GM12872 (cell line): ENCODE data around the gene HOXB6.

ENCODE experiments used
- TF ChIP-seq, protein P1 (sequence below): IDR thresholded peaks from 3 replicates; pipeline ENCODE4 v1.5.1; 2011; ENCODE audit warnings: low read depth, mild to moderate bottlenecking, low read length, moderate library complexity; ENCODE audit not compliant: insufficient read depth

HOXB6 gene

DNA sequence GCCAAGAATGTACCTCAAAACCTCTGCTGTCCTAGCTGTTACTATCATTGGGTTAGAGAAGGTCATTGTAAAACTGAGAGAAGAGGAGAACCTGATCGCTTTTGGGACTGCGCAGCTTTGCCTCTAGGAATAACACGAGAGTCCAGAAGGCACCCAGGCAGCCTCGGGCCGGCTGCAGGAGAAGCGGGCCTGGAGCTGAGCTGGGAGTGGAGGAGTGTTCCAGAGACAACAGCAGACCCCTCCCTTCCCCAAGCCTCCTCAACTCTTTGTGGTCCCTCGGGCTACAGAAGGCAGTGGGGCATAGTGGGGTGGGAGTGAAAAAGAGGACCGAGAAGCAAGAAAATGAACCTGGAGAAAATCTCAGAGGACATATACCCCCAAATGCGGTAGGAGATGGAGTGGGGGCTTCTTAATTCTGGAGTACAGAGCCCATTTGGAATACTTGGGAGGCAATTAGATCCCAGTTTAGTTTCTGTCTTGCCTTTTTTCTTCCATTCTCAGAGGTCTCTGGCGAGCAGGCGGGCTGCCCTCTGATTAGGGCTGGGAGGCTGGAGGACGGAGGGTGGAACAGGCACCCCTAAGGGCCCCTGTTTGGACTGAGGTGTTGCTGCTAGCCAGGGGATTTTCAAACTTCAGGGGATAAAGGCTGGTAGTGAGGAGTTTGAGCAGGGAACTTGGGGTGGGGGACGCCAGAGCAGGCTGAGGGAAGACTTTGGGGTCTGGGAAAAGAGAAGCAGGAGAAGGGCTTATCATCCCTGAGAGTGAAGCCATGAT, 46.5 kb downstream of the HOXB6 start:
- TF ChIP-seq, protein P1, sequence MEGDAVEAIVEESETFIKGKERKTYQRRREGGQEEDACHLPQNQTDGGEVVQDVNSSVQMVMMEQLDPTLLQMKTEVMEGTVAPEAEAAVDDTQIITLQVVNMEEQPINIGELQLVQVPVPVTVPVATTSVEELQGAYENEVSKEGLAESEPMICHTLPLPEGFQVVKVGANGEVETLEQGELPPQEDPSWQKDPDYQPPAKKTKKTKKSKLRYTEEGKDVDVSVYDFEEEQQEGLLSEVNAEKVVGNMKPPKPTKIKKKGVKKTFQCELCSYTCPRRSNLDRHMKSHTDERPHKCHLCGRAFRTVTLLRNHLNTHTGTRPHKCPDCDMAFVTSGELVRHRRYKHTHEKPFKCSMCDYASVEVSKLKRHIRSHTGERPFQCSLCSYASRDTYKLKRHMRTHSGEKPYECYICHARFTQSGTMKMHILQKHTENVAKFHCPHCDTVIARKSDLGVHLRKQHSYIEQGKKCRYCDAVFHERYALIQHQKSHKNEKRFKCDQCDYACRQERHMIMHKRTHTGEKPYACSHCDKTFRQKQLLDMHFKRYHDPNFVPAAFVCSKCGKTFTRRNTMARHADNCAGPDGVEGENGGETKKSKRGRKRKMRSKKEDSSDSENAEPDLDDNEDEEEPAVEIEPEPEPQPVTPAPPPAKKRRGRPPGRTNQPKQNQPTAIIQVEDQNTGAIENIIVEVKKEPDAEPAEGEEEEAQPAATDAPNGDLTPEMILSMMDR, result no peak

- TF ChIP-seq, protein P1, result no peak
These were observed 48.0 kb downstream of the HOXB6 start for GRCh38 chr17:48556576-48557401.

- TF ChIP-seq, protein P1, result no peak
These were observed 48.6 kb downstream of the HOXB6 start for GRCh38 chr17:48556229-48556575.

GRCh38 chr17:48555258-48556228, 49.2 kb downstream of the HOXB6 start:
- TF ChIP-seq, protein P1, result no peak

- TF ChIP-seq, protein P1, result no peak
These were observed 50.2 kb downstream of the HOXB6 start for GRCh38 chr17:48554412-48555257.

GRCh38 chr17:48553826-48554225, 51.0 kb downstream of the HOXB6 start:
- TF ChIP-seq, protein P1, result no peak
